Body of pancreas (tissue), 4 donors: Measurements from ENCODE around the gene PLCB1. TPM values are rescaled to one million over a fixed set of nuclear protein-coding genes. Genes with fewer than 3 reads are reported as not detected.

Experiments used
- ATAC-seq: fragments of 150-250 bp; one replicate; pipeline ENCODE4 v1.9.1; 2016
- DNase-seq, 4 donors: peaks; one replicate each; pipeline ENCODE4 v3.0.0-alpha.2; 2019
- H3K27ac ChIP-seq, 4 donors: fragments of 200-600 bp; sonication (generic); 1 replicate in 3 of 4; 2 replicates in 1 of 4; pipeline versions ENCODE4 v1.5.1 to v1.6.1; 2016 to 2019; ENCODE audit warnings: mild to moderate bottlenecking in 1 of 4, mixed read lengths in 1 of 4, moderate library complexity in 1 of 4
- H3K27me3 ChIP-seq, 2 donors: fragments of 200-600 bp; sonication (generic); one replicate each; pipeline ENCODE4 v1.6.0; 2016; ENCODE audit warnings: mild to moderate bottlenecking in 1 of 2
- H3K36me3 ChIP-seq, 2 donors: fragments of 200-600 bp; sonication (generic); replicated peaks in 1 of 2; 2 replicates each; pipeline ENCODE4 v1.5.1; 2016; ENCODE audit warnings: low read depth in 2 of 2; ENCODE audit not compliant: insufficient read depth in 1 of 2
- H3K4me1 ChIP-seq: fragments of 200-600 bp; sonication (generic); one replicate; pipeline ENCODE4 v1.6.0; 2016
- H3K4me3 ChIP-seq, 2 donors: fragments of 200-600 bp; sonication (generic); 1 replicate in 1 of 2; 2 replicates in 1 of 2; pipeline ENCODE4 v1.5.1; 2016 to 2019
- H3K9me3 ChIP-seq, 3 donors: fragments of 200-600 bp; sonication (generic); 1 replicate in 2 of 3; 2 replicates in 1 of 3; pipeline ENCODE4 v1.5.1; 2016
- POLR2A ChIP-seq, 3 donors: fragments of 450-650 bp; IDR thresholded peaks; one replicate each; pipeline ENCODE4 v1.6.1; 2016; ENCODE audit warnings: antibody characterized with exemption in 3 of 3, mild to moderate bottlenecking in 2 of 3
- WGBS, 2 donors: methylation state at CpG; one replicate each; pipeline ENCODE4 v1.1.5; 2017; 5-methylcytosine and 5-hydroxymethylcytosine counted together
- intact Hi-C: fragments of 100-400 bp; cut with DNase I; formaldehyde crosslinking; loops from one replicate; pipeline ENCODE4 v1.15.1; 2023
- total RNA-seq, 2 donors: library from RNA; depleted of rRNA; stranded (reverse); fragments of >200 nt; gene quantifications; one replicate each; pipeline ENCODE4 v1.1.0, GENCODE V29; 2016
- TF ChIP-seq, protein P1 (sequence below), 7 experiments: fragments of 450-650 bp in 4 of 7; fragments of 200-600 bp in 3 of 7; sonication (generic) in 3 of 7; IDR thresholded peaks; one replicate each; pipeline ENCODE4 v1.5.1; 2016 to 2019; ENCODE audit warnings: antibody characterized with exemption in 7 of 7

PLCB1 gene
- total RNA-seq, 2 donors from 2014 or later: 32.9 to 46.1 TPM

DNA sequence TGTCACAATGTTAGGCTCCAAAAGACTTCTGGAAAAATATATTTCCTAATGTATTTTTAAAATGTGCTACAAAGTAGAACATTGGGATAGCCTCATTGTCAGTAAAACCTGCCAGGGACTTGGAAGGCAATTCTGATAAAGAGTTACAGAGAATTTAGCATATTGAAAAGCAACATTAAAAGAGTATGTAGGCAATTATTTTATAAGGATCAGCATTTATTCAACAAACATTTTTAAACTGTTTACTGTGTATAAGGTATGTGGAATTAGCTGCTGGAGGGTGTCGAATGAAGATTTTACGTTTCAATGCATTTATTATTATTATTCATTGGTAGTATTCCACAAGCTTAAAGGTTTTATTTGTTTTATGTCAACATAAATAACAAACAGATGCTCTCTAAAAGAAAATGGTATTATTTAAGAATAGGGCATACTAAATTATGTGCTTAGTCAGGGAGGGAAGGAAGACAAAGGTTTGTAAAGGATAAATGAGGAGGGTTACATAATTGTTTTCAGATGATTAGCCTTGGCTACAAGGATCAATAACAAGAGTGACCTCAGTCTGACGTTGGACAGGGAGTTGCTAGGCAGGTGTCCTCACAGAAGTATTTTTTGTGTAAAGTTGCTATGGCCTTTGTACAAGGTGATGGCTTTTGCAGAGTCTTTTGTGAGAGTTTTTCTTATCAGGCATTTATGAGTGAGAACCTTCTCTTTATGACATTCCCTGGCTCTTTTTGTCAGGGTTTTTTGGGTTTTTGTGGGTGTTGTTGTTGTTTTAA lies 623.5 kb downstream of the PLCB1 start:
- Histone ChIP-seq H3K4me1 (peaks cover 3% of the 10 kb centered on the region), H3K4me3 (no peak overlapping the region), H3K36me3 (no peaks in the 10 kb centered on the region), H3K27me3 (no peaks in the 10 kb centered on the region), H3K9me3 (no peaks in the 10 kb centered on the region), H3K27ac (no peak overlapping the region)
- ATAC-seq (no peak), DNase-seq (no peak)
- whole genome bisulfite sequencing, 2 donors: 64 to 71% methylated on average over 3 of the region's 3 CpGs
- TF ChIP-seq, protein P1, sequence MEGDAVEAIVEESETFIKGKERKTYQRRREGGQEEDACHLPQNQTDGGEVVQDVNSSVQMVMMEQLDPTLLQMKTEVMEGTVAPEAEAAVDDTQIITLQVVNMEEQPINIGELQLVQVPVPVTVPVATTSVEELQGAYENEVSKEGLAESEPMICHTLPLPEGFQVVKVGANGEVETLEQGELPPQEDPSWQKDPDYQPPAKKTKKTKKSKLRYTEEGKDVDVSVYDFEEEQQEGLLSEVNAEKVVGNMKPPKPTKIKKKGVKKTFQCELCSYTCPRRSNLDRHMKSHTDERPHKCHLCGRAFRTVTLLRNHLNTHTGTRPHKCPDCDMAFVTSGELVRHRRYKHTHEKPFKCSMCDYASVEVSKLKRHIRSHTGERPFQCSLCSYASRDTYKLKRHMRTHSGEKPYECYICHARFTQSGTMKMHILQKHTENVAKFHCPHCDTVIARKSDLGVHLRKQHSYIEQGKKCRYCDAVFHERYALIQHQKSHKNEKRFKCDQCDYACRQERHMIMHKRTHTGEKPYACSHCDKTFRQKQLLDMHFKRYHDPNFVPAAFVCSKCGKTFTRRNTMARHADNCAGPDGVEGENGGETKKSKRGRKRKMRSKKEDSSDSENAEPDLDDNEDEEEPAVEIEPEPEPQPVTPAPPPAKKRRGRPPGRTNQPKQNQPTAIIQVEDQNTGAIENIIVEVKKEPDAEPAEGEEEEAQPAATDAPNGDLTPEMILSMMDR (IDR thresholded peaks at IDR 0.05): no peak
- intact Hi-C loops: no loop called here

GRCh38 chr20:8756410-8756809 lies 624.3 kb downstream of the PLCB1 start:
- TF ChIP-seq POLR2A (IDR thresholded peaks at IDR 0.05): no peak
- TF ChIP-seq, protein P1 (IDR thresholded peaks at IDR 0.05): no peak
- no peak overlapping the region for H3K27ac ChIP-seq

DNA sequence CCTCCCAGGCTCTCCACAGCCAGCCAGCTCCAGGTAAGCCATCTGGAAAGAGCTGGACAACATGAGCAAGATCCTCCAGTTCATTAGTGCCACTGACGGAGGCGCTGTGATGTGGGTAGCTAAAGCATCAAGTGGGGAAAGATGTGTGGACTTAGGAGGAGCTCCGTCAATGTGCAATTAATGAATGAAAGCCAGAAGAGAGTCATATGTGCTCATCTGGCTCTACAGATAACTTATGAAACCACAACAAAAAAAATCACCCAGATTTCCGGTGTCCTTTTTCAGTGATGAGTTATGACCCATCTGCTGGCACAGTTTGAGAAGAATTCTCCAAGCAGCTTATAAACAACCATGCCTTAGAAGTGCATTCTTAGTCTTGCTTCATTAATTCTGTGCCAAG lies 625.1 kb downstream of the PLCB1 start:
- Histone ChIP-seq H3K4me1 (peaks cover 3% of the 10 kb centered on the region), H3K27me3 (no peaks in the 10 kb centered on the region), H3K36me3 (no peaks in the 10 kb centered on the region), H3K9me3 (no peaks in the 10 kb centered on the region), H3K27ac (no peak overlapping the region), H3K4me3 (no peak overlapping the region)
- ATAC-seq (no peak), DNase-seq (no peak)
- intact Hi-C loops: no loop called here
- WGBS, 2 donors: 81 to 82% methylated on average over 4 of the region's 4 CpGs
- no peak for TF ChIP-seq POLR2A (IDR thresholded peaks at IDR 0.05)
- TF ChIP-seq, protein P1 (IDR thresholded peaks at IDR 0.05): no peak

More at GRCh38 chr20:8756410-8756809, 624.3 kb downstream of the PLCB1 start:
- no peaks in the 10 kb centered on the region for H3K36me3 ChIP-seq
- no peaks in the 10 kb centered on the region for H3K27me3 ChIP-seq
- H3K4me1 ChIP-seq: peaks cover 3% of the 10 kb centered on the region
- ATAC-seq (no peak), DNase-seq (peak in 2 of 4 donors; percentile 14 to 35)
- no peaks in the 10 kb centered on the region for H3K9me3 ChIP-seq
- 66 to 83% methylated on average over 2 of the region's 2 CpGs for WGBS, 2 donors
- intact Hi-C loops: no loop called here
- no peak overlapping the region for H3K4me3 ChIP-seq

DNA sequence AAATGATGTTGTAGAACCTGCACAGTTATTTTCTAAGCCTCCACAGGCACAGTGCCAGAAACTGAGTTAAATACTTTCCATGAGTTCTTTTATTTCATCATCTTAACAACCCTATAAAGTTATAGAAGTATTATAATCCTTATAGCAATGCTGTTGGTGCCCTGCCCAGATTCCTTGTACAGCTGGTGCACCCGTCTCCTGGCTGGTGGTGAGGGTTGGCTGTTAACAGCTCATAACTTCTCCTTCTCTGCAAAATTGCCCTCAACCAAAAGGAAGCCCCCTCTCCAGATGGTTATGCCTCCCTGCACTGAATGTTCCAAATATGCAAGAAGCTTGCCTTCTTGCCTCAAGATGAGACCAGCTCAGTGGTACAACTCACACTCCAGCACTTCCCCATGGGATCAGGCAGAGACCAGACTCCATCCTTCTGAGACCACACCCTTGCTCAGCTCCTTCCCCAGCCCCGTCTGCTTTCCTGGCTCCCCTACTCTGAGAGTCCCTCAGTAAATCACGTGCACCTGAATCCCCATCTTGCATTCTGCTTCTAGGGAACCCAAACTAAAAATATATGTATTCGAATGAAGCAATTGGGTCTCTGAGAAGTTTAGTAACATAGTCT lies 632.4 kb downstream of the PLCB1 start:
- H3K36me3 ChIP-seq: no peaks in the 10 kb centered on the region
- H3K27me3 ChIP-seq: no peaks in the 10 kb centered on the region
- no peak overlapping the region for H3K4me3 ChIP-seq
- 67 to 84% methylated on average over 4 of the region's 4 CpGs for WGBS, 2 donors
- H3K27ac ChIP-seq: no peak overlapping the region
- H3K4me1 ChIP-seq: peaks cover under 1% of the 10 kb centered on the region
- TF ChIP-seq POLR2A (IDR thresholded peaks at IDR 0.05): no peak
- TF ChIP-seq, protein P1 (IDR thresholded peaks at IDR 0.05): no peak
- no peaks in the 10 kb centered on the region for H3K9me3 ChIP-seq
- ATAC-seq (no peak), DNase-seq (no peak)
- intact Hi-C loops: no loop called here
